Astrocyte (in vitro differentiated cells and primary cell): Measurements from ENCODE around the gene ATXN1.

Source experiments
- EZH2 ChIP-seq: IDR thresholded peaks from 2 replicates; pipeline ENCODE4 v1.6.1; 2012; ENCODE audit warnings: mild to moderate bottlenecking, low read length, inconsistent platforms; ENCODE audit not compliant: insufficient read depth
- TF ChIP-seq, protein P1 (sequence below): IDR thresholded peaks from 2 replicates; pipeline ENCODE4 v1.5.1; 2011; ENCODE audit warnings: low read depth, mild to moderate bottlenecking, inconsistent platforms, low read length, moderate library complexity; ENCODE audit not compliant: insufficient read depth

DNA sequence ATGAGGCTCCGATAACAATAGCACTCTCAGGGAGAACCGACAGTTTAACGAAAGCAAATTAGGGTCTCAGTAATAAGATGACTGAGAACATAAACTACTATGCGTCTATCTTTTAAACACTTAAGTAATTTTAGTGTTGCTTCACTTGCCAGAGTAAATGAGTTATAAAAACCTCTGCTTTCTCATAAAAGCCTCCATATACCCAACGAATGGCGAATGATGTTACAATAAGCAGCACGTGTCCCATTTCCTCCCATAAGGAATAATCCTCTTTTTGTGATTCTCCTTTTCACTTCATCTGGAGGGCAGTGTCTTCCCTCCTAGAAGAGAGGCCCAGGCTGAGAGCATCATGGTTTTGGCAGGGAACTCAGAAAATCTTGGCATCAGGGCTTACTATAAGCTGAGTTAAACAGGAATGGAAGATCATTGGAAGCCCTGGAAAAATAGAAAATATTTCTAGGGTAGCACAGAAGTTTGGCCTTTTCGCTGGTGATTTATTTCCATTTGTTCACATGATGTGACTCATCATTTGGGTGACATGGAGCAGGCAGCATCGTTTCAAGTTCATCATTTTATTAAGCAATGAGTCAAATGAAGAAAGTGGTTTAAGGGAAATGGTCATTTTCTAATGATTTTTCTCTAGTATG, 255.4 kb downstream of the ATXN1 start:
- TF ChIP-seq, protein P1, sequence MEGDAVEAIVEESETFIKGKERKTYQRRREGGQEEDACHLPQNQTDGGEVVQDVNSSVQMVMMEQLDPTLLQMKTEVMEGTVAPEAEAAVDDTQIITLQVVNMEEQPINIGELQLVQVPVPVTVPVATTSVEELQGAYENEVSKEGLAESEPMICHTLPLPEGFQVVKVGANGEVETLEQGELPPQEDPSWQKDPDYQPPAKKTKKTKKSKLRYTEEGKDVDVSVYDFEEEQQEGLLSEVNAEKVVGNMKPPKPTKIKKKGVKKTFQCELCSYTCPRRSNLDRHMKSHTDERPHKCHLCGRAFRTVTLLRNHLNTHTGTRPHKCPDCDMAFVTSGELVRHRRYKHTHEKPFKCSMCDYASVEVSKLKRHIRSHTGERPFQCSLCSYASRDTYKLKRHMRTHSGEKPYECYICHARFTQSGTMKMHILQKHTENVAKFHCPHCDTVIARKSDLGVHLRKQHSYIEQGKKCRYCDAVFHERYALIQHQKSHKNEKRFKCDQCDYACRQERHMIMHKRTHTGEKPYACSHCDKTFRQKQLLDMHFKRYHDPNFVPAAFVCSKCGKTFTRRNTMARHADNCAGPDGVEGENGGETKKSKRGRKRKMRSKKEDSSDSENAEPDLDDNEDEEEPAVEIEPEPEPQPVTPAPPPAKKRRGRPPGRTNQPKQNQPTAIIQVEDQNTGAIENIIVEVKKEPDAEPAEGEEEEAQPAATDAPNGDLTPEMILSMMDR: no peak
- no peak for TF ChIP-seq EZH2
